GM12878 (cell line): ENCODE data around the gene RRBP1.

Experiments used
- CHD2 ChIP-seq: IDR thresholded peaks from 2 replicates; pipeline ENCODE4 v1.6.1; 2011; ENCODE audit warnings: low read depth, low read length, improper control_type of control experiment, borderline replicate concordance
- IRF3 ChIP-seq: fragments of 450-650 bp; IDR thresholded peaks from 2 replicates; pipeline ENCODE4 v1.6.1; 2014; ENCODE audit warnings: mild to moderate bottlenecking
- YY1 ChIP-seq: IDR thresholded peaks from 2 replicates; pipeline ENCODE4 v1.6.1; 2011; ENCODE audit warnings: low read depth, mild to moderate bottlenecking, low read length

- TF ChIP-seq CHD2 = no peak
- TF ChIP-seq YY1 = no peak
- TF ChIP-seq IRF3 = no peak
These were observed 29.6 kb downstream of the RRBP1 start for GRCh38 chr20:17652411-17652810.
